ENCODE measurements around the gene ELAVL3.
"Not testable (repeated sequence)": the region's sequence is repeated elsewhere in the genome, so short reads cannot be mapped to it uniquely, and the experiment has no call there.

Gene ELAVL3

DNA sequence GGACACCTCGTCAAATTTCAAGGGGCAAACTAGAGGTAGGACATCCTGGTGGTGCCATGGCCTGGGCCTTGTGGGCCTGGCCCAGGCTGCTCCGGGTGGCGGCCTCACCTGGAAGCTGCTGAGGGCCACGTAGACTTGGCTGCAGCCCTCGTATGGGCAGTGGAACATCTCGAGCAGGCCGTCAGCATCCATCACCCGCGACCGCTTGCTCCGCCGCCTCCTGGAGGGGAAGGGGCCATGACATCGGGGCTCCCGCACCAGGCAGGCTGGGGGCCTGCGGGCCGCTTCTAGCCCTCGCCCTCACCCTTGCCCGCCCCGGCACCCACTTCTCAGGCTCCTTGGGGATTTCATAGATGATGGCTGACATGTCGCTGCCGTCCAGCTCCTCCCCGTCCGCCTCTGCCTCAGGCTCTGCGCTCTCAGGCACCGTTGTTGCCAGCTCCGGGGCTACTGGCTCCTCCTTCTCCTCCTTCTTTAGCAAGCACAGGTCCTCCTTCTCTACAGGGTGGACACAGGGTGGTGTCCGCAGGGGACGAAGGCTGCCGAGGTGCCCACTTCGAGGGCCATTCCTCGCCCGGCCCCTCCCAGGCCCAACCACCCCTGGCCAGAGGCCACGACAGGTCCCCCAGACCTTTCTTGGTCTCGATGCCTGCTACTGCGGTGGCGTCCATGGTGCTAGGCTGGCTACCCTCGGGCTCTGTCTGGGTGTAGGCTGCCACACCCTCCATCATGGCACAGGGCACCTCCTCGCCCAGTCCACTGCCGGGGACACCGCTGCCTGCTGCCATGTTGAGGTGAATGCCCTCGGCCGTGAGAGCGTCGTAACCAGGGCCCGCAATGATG is 6.0 kb upstream of the ELAVL3 start:
- DNase-seq, result no peak

DNA sequence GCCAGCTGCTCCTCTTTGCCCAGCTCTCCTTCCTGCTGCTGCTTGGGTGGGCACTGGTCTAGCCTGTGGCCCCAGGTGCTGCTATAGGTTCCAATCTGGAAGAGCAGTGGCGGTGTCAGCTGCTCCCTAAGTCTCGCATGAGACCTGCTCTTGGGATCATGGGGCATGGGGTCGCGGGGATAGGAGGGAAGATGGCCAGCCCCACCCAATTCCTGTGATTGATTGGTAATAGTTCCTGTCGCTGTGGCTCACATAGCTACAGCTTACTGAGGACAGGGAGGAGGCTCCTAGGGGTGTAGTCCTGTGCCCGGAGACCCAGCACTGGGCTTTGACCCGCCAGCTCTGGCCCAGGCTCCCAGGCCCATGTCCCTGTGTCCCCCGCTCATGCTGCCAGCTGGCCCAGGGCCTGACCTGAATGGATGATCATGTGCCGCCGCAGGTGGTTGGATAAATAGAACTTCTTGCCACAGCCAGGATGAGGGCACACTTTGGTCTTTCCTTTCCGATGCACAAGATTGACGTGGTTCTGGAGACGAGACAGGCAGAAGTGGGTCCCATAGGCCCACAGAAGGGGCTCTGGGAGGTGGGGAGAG is 4.5 kb upstream of the ELAVL3 start:
- DNase-seq, result no peak

DNA sequence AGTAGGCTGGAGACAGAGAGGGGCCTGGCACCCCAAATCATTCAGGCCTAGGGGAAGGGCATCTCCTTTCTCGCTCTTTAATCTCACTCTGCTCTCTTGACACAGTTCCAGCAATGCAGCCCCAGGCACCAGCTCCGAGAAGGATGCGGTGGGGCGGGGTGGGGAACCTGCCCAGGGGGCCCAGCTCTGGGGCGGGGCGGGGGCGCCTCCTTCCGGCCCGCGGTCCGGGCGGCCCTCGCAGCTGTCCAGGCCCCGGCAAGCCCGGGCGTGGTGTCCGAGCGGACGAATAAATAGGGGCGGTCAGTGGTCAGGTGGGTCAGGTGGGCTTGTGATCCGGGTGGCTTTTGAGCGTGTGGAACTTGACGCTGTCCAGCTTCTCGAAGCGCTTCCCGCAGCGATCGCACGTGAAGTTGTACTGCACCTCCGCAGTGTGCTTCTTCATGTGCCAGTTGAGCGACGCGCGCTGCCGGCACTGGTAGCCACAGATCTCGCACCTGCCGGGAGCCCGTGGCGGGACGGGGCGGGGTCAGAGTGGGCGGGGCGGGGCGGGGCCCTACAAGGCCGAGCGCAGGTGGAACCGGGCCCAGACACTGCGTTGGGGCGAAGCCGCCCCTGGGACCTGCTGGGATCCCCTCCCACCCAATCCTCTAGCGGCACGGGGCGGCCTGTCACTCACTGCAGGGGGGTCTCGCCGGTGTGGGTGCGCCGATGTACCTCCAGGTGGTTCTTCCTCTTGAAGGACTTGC is 2.7 kb upstream of the ELAVL3 start:
- no peak for DNase-seq

DNA sequence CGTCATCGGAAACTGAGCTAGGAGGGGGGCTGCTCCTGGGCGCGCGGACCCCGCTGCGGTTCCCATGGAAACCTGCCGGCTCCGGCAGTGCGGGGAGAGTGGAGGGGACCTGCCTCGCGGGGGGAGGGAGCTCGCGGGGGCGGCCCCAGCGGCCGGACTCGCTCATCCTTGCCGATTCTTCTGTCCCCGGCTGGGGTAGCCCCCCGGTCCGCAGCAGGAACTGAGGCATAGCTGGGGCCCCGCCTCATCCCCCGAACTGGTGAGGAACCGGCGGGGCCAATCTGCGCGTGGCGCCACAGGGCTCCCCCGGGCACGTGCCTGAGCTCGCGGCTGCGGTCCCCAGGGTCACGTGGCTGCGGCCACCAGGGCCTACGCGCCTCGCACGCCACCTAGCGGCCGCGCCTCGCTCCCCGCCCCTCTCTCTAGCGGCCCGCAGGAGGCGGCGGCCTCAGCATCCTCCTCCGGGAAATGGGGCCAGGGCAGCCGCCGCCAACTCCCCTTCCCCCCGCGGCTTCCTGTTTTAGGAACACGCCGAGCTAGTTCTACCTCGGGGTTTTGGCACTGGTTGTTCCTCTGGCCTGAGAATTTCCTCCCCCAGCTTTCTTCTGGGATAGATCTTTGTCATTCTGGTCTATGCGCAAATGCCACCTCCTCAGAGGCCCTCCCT is 1.7 kb upstream of the ELAVL3 start:
- DNase-seq, result peak; percentile 69

DNA sequence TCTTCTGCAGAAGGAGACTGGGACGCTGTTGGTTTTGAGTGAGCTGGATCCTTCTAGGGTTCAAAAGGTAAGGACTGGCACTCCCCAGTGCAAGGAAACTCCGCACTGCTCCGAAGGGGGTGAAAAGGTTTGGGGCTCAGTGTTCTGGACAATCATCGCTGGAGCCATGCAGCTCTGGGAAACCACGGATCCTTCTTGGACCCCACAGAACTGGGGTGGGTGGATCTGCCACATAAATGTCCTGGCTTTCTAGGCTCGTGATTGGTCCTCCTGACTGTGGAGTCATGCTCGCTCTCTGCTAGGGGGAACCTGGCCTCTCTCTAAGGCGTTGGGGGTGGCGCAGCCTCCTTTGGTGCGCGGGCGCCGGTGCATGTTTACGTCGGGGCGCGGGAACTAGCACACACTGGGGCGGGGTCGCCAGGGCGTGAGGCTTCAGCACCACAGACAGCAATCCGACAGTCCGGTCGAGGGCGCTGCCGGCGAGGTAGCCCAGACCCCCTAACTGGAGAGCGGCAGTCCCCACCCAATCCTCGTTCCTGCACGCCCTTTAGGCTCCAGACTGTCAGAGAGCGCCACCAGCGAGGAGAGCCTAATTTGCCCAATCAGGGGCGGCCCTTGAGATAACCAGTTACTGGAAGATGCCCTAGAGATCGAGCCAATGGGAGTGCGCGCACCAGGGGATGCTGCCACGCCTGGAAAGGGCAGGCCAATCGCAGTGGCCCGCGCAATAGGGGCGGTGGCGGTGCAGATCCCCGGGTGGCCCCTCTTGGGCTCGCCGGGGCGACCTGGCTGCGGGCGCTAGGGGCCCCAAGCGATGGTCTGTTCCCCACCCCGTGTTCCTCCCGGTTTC is 913 bp upstream of the ELAVL3 start:
- peak; percentile 83 for DNase-seq

DNA sequence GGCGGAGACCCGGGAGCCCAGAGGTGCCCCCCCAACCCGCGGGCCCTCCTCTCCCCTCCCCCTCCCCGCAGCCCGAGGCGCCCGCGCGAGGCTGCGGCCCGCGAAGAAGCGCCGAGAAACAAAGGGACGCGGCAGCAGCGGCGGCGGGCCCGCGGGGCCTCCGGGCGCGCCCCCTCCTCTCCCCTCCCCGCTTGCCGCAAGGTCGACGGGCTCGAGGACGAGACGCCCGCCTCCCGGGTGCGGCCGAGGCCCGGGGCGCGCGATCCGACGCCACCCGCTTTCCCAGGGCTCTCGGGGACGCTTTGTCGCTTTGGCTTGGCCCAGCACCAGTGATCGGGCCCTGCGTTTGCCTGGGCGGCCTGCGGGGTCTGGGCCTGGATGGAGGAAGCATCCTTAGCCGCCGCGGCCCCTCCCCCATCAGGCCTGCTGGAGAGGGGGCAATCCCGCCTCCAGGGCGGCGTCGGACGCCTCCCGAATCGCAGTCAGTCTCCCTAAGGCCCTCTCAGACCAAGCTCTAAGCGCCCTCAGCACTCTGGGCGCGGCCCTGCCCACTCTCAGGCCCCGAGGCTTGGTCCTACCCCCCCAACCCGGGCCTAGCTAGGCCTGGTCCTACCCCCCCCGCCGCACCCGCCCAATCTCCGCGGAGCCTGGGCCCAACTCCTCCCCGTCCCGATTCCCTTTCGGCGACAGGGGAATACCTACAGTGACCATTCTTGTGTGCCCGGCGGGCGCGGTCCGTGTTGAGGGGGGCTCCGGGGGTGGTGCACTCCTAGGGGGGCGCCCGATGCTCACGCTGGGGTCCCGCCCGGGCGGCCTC is 740 bp downstream of the ELAVL3 start:
- DNase-seq, result no peak

DNA sequence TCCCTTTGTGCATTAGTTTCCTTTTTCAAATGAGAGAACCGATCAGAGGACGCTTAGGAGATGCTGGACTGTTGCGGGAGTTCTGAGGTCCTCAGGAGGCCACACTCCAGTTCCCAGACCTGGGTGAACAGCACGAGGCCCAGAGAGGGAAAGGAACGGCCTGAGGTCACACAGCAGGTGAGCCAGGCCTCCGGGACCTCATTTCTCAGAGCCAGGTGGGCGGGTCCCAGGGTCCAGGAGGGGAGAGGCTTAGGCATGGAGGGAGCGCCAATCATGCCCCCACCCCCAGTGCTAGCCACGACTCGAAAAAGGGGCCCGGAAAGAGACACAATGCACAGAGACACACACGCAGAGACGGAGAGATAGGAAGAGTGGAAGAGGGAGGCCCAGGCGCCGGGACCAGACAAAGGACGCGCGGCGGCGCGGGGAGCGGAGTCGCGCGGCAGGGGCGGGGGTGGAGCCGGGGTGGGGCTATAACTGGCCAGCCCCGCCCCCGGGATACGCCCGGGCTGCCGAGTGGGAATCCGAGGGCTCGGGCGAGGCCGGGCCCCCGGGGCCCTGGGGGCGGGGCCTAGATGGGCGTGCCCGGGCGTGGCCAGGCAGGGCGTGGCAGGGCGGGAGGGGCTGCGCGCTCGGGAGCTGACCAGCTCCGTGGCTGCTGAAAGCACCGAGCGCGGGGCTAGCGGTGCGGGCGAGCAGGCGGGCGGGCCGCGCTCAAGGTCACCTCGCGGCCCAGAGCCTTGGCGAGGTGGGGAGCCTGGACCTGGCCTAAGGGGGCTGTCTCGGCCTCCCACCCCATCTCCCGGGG is 1.6 kb downstream of the ELAVL3 start:
- no peak for DNase-seq

DNA sequence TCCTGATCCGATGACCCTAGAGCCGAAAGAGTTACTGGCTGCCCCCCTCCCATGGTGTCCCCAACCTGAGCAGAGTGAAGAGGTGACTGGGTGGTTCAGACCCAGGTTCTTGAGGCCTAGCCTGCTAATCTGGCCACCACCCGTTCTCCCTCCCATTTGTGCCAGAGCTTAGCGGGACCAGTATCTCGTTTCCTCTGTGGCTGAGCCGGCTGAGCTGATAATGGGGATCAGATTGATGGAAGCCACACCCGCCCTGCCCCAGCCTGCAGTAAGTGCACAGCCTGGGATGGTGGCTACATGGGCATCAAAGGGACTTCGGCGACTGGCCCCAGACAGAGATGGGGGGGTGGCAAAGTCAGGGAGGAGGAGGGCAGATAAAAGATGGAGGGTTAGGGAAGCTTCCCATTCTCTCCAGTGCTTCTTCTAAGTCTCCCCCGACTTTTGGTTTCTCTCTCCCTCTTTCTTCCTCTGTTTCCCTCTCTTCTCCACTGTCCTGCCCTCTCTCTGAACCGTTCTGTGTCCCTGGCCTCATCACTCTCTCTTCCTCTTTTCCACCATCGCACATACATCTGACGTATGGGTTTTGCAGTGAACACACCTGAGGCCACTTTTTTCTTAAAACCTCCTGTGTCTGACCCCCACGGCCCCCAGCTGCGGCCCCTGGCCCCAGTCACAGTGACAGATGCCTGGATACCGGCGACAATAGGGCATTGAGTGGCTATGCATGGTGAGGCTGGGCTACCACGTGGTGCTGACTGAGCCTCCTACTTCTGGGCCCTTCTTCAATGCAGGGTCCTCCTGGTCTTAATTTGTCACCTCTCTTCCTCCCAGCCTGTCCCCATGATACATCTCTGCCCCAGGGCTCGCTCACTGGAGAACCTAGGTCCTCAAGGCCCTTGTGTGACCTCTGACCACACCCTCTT is 2.4 kb downstream of the ELAVL3 start:
- DNase-seq, result no peak

DNA sequence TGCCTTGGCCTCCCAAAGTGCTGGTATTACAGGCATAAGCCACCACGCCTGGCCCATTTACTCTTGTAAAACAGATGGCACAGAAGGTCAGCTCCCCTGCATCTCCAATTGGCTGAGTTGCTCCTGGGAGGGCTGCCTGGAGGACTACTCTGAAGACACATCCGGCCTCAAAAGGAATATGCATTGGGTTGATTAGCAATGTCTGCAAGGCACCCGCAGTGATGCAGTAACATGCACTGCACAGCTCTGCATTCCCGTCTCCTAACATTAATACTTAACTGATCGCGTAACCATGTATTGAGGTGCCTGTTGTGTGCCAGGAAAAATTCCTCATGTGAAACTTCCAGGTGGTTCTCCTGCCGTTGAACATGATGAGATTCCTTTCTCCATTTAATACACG is 5.0 kb downstream of the ELAVL3 start:
- DNase-seq, result no peak

DNA sequence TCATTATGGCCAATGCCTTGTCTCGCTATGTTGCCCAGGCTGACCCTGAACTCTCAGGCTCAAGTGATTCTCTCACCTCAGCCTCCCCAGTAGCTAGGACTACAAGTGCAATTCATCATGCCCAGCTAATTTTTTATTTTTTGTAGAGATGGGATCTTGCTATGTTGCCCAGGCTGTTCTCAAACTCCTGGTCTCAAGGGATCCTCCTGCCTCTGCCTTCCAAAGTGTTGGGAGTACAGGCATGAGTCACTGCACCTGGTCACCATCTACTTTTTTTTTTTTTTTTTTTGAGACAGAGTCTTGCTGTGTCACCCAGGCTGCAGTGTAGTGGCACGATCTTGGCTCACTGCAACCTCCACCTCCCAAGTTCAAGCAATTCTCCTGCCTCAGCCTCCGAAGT is 5.5 kb downstream of the ELAVL3 start:
- not testable (repeated sequence) for DNase-seq

DNA sequence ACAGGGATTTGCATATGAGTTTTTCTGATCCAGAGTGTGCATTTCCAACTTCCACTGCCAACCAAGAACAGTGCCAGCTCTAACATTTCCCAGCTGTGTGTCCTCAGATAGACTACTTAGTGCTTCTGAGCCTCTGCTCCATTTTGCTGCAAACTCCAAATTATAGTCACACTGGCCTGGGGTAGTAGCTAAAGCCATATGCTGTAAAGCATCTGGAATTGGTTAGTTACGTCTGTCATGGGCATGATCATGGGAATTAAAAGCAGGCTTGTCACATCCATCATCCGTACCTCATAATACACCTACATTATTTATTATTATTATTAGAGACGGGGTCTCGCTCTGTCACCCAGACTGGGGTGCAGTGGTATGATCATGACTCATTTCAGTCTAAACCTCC is 7.1 kb downstream of the ELAVL3 start:
- DNase-seq, result no peak

DNA sequence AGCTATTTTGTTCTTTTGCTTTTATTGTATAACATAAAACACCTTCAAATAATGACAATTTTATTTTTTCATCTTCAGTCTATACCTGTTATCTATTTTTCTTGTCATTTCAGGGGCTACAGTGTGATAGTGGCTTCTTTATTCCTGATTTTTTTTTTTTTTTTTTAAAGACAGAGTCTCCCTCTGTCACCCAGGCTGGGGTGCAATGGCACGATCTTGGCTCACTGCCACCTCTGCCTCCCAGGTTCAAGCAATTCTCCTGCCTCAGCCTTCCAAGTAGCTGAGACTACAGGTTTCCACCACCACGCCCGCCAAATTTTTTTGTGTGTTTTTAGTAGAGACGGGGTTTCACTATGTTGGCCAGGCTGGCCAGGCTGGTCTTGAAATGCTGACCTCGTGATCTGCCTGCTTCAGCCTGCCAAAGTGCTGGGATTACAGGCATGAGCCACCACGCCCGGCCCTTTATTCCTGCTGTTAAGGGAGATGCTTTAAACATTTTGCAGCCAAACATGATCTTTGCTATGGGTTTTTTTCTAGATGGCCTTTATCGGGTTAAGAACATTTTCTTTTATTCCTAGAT is 12.5 kb downstream of the ELAVL3 start:
- not testable (repeated sequence) for DNase-seq

DNA sequence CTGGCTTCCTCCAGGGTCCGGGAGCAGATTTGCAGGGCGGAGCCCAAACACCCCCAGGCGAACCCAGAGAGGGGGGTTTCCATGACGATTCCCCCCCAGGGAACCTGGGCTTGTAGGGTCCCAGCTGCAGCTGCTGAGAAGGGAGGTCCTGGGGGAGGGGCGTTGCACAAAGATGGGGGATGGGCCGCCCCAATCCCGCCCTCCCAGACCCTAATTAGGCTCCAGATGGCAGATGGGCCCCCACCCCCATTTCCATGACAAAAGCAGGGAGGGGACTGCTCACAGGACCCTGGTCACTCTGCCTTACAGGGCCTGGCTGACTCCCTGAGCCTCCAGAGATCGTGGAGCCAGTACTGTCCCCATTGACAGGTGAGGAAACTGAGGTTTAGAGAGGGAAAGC is 15.2 kb downstream of the ELAVL3 start:
- DNase-seq, result no peak

DNA sequence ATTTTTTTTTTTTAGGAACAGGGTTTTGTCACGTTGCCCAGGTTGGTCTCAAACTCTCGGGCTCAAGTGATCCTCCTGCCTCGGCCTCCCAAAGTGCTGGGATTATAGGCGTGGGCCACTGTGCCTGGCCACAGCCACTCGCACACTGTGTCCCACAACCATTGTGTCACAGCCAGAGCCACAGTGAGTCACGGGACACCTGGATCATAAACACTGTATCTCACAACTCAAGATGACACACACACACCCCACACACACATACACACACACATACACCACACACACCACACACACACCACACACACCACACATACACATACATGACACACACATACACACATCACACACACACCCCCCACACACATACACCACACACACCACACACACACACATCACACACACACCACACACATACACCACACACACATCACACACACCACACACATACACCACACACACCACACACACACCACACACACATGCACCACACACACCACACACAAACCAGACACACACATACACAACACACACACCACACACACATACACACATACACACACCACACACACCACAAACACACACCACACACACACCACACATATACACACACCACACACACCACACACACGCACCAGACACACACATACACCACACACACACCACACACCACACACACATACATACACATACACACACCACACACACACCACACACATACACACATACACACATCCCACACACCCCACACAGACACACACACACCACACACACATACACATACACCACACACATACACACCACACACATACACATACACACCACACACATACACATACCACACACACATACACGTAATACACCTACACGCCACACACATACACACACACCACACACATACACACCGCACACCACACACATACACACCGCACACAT is 16.2 kb downstream of the ELAVL3 start:
- DNase-seq, result no peak

DNA sequence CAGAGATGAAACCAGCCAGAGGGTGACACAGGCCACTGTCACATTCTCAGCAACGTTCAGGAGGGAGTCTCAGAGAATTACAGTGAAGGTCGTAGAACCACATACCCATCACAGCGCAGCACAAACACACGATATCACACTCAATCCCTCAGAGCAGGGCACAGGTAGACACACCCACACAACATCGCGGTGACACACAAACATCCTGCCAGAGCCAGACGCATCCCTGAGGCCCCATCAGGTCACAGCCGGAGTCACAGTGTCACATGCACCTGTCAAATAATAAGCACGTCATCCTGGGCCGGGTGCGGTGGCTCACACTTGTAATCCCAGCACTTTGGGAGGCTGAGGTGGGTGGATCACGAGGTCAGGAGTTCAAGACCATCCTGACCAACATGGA is 17.5 kb downstream of the ELAVL3 start:
- DNase-seq, result no peak

DNA sequence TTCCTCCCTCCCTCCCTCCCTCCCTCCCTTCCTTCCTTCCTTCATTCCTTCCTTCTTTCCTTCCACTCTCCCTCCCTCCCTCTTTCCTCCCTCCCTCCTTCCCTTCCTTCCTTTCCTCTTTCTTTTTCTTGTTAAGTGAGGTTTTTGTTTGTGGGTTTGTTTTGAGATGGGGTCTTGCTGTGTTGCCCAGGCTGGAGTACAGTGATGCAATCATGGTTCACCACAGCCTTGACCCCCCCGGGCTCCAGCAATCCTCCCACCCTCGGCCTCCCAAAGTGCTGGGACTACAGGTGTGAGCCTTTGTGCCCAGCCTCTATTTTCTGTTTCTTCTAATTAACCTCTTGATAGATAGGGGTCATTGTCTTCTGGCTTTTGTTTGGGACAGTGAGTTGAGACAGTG is 19.4 kb downstream of the ELAVL3 start:
- DNase-seq, result no peak

DNA sequence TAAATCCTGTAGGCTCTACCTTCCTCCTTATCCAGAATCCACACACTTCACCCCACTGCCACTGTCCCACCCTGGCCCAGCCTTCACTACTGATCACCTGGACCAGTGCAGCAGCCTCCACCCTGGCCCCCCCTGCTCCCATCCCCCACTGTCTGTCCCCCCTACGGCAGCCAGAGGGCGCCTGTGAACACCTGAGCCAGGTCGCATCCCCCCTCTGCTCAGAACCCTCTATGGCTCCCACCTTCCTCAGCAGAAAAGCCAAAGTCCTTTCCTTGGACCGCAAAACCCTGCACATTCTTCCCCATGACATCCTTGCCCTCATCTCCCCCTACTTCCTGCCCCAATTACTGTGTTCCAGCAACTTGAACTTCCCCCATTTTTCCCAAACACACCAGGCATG is 20.6 kb downstream of the ELAVL3 start:
- no peak for DNase-seq

DNA sequence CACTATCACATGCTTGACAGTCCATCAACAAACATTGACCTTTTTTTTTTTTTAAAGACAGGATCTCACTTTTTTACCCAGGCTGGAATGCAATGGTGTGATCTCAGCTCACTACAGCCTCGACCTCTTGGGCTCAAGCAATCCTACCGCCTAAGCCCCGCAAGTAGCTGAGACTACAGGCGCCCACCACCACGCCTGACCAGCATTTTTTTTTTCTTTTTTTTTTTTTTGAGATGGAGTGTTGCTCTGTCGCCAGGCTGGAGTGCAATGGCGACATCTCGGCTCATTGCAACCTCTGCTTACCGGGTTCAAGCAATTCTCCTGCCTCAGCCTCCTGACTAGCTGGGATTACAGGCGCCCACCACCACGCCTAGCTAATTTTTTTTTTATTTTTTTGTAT is 21.9 kb downstream of the ELAVL3 start:
- DNase-seq, result not testable (repeated sequence)

Data from fibroblast of skin of abdomen (primary cell).